NCI-H510A treated with DMSO at 0.1 percent for 48 hours (cell line): ENCODE data around the gene PDZK1.
A peak's percentile ranks its signal among the peaks of the same experiment; 100 is the strongest.
"Not testable (repeated sequence)": the region's sequence is repeated elsewhere in the genome, so short reads cannot be mapped to it uniquely, and the experiment has no call there.

Experiments used
- DNase-seq: peaks from one replicate; lab custom pipeline; 2025; lab: John Stamatoyannopoulos, UW

The PDZK1 gene

DNA sequence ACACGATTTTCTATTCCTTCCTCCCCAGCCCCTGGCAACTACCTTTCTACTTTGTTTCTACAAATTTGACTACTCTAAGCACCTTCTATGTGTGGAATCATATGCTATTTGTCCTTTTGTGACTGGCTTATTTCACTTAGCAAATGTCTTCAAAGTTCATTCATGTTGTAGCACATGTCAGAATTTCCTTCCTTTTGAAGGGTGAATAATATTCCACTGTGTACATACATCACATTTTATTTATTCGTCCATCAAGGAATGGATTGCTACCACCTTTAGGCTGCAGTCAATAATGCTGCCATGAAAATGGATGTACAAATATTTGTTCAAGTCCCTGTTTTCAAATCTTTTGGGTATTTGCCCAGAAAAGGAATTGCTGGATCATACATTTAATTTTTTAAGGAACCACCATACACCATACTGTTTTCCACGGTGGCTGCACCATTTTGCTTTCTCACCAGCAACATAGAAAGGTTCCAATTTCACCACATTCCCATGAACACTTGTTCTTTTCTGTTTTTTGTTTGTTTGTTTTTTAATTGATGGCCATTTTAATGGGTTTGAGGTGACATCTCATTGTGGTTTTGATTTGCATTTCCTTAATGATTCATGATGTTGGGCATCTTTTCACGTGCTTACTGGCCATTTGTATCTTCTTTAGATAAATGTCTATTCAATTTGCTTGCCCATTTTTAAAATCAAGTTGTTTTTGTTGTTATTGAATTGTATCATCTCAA is 3.3 kb upstream of the PDZK1 start:
- no peak for DNase-seq

DNA sequence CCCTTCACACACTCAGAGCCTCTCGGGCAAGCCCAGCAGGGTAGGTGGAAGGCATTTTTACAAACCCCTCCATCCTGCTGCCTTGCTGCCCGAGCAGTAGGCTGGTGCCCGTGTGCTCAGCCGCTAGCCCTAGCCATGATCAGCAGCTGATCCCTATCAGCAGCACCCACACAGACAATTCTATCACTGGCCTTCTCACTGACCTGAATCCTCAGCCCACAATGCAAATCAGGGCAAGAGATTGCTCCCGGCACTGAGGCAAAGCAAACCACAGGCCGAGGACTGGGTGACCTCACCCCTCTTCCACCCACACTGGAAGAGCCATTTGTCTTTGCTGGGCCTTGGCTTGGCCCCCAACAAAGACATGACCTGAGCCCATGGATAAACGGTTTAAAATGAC is 895 bp upstream of the PDZK1 start:
- no peak for DNase-seq

DNA sequence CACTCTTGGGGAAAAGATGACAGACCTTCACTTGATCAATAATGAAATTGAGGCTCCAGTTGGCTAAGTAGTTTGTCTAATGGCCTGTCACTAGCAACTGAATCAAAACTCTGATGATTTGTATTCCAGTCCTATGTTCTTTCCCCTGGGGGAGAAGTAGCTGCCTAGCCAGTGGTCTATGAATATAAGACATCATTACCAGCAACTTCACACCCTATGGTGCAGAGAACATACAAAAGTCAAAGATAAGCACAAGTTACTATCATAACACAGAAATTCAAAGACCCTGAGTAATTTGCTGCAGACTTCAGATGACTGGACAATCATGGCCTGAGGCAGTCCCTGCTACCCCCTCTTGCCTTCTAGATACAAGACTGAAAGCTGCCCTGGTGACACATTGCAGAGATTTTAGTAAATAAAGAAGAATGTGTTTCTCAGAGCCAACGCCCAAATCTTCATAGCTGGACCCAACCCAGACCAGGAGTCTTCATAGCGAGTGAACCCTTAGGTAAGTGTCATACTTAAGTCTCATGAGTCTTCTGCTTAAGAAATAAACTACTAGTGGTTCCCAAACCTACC is 993 bp downstream of the PDZK1 start:
- no peak for DNase-seq

DNA sequence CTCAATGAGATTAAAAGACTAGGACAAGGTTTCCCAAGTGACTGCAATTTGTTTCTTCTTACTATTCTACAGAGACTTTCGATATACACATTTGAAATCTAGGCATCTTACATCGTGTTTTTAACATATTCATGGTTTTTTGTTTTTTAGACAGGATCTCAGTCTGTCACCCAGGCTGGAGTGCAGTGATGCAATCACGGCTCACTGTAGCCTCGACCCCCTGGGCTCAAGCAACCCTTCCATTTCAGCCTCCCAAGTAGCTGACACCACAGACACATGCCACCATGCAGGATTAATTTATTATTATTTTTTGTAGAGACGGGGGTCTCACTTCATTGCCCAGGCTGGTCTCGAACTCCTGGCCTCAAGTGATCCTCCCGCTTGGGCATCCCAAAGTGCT is 1.5 kb downstream of the PDZK1 start:
- DNase-seq: no peak

DNA sequence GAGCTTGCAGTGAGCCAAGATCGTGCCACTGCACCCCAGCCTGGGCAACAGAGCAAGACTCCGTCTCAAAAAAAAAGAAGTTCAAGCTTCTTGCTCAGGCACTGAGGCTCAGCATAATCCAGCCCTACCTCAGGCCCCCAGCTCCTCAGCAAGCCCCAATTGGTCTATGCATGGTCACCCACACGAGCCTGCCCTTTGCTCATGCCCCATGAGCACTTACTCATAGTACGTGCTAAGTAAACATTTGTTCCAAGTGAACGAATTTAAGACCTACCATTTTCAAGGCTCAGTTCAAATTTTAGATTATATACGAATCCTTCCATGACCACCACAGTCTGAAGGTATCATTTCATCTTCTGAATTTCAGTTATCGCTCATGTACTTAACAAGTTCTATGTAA is 4.3 kb downstream of the PDZK1 start:
- no peak for DNase-seq

DNA sequence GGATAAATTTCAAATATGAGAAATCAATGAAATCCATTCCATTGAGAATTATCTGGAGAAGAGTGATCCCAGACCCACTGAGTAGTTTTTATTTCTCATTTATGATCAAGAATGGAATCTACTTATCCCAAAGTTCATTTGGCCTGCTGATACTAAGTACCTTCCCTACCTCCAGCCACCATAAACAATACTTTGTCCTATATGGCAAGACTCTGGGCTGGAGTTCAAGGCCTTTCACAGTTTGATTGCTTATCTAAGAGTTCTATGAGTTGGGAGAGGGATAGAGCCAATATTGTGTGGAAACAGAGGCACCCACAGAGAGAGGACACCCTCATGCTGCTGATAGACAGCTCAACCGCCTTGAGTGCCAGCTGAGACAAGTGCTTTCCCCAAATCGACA is 5.1 kb downstream of the PDZK1 start:
- DNase-seq: no peak

DNA sequence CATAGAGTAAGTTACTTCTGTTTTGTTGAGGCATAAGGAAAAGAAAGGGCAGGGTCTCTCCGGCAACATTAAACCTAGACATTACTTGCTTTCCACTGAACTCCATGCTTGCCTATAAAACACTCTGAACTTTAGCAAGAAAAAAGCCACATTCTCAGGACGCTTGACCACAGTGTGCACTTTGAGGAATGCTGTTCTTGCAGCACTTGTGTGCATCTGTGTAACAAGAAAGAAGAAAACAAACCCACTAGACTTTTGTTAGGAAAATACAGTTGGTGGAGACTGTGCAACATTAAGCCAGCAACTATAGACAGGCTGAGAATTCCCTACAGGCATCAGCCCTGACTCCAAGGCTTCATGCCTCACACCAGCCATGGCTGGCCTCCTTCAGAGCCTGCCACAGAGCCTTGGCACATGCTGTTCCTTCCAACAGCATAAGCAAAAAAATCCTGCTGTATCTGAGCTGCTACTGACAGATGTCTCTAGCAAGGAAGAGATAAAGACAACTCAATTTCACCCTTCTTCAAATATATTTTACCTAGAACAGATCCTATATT is 5.8 kb downstream of the PDZK1 start:
- no peak for DNase-seq

DNA sequence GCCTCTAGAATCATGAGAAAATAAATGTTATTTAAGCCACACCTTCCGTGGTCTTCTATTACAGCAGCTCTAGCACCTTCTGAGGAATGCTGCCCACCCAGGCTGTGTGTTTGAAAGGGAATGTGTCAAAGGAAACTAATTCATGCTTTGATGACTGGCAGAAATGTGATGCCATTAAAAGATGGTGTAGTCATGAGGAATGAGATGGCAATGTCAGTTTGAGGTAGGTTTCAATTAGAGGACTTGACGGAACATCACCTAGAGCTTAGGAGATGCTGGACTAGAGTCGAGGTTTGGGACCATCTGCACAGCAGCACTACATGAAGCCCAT is 10.6 kb downstream of the PDZK1 start:
- no peak for DNase-seq

DNA sequence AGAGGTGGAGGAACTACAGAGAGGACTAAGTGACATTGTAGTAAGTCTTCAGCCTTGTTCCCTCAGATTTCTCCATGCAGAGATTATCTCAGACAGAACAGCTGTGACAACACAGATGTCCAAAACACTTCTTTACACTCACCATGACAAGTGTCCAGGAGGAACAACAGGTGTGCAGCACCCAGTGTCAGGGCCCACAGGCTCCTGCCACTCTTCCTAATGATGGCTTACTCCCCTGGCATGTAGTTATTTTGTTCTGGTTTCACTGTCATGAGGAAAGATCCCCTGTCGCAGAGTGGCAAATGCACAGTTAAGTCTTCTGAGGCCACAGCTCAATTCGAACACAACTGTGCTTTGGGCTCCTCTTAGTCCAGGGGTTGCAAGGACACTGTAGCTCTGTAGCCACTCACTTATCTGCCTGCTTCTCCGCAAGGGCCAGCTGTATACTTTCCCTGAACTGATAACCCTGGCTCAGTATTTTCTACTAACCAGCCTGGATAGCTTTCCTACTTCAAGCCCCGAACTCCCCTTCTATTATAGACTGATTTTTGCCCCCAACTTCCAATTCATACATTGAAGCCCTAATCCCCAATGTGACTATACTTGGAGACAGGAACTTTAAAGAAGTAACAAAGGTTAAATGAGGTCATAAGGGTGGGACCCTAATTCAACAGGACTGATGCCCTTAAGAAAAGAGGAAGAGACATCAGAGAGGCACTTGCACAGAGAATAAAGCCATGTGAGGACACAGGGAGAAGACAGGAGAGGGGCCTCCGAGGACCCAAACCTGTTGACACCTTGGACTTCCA is 11.1 kb downstream of the PDZK1 start:
- DNase-seq: peak; percentile 37

DNA sequence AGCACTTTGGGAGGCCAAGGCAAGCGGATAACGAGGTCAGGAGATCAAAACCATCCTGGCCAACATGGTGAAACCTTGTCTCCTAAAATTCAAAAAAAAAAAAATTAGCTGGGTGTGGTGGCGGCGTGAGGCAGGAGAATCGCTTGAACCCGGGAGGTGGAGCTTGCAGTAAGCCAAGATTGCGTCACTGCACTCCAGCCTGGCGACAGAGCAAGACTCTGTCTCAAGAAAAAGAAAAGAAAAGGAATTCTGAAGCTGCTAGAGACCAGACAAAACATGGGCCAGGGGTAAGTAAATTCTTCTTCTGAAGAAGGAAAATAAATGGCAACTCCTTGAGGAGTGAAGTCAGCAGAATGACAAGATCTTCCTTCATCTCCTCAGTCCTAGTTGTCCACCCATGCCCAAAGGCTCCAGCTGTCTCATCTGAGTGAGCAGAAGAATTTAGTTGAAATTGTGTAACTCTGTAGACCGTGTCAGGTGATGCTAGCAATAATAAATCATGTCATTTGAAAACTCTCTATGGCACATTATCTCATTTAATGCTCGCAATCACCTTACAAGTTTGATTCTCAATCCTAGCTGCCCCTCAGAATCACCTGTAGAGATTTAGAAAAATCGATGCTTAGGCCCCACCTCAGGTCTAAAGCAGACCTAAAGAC is 14.3 kb downstream of the PDZK1 start:
- DNase-seq: no peak

DNA sequence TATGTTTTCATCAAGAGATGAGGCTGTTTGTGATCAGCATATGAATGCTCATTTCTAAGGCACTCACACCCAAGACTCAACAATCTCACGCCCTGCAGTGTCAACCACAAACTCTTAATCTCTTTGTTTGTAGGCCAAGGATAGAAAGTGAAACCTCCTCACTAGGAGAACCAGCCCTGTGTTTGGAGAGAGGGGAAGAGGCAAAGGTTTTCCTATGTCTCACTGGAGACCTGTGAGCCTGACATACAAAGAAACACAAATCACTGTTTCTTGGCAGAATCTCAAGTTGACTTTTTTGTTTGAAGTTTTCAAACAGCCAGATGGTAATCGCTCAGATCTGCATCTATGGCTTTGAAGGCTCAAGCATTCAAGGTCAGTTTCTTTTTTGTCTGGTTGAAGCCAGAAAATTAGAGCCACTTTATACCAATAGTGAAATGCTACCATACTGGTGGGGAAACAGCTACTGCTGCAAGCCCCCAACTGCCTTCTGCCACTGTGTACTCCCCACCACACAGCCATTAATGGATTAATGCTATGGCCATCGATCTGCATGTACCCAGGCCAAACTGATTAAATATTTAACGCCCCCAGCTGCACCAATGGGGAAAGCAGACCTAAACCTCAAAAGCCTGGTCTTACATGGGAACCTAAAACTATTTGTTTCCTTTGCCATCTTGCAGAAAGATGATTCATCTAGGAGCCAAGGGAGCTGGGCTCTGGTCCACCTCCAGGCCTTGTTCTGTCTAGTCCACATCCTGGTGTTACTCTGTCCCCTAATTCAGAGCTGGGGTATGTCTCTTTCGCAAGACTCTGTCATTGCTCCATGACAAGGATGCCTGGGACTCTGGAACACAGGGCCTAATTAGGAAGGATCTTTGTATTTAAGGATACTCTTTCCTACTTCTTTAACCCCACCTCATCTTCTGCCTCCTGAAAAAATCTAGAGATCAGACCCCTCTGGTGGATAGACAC is 16.3 kb downstream of the PDZK1 start:
- DNase-seq: no peak

DNA sequence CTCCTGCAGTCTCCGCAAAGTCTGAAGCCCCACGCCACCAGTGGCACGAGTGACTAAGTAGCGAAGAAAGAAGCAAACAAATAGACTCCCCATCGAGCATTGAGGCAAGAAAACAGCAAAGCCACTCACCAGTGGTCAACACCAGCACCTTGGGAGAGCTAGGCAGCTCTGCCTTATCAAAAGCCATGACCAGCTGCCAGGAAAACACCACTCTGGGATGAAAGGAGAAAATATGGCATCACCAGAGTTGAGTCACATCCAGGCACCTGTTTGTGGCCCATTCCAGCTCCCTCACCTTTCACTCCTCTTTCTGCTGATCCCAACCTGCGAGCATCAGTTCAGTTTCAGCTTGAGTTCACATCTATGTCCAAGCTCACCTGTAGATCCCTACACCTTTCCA is 17.2 kb downstream of the PDZK1 start:
- DNase-seq: no peak

DNA sequence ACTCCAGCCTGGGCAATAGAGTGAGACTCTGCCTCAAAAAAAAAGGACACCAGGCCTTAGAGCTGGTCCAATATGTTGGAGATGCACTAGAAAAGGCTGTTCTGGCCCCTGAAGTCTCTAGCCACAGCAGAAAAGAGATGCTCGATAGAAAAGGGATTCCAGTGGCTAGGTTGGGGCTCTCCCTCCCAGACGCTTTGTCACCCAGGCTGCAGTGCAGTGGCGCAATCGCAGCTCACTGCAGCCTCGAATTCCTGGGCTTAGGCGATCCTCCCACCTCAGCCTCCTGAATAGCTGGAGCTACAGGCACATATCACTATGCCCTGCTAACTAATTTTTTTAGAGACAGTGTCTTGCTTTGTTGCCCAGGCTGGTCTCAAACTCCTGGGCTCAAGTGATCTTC is 18.2 kb downstream of the PDZK1 start:
- DNase-seq: no peak

DNA sequence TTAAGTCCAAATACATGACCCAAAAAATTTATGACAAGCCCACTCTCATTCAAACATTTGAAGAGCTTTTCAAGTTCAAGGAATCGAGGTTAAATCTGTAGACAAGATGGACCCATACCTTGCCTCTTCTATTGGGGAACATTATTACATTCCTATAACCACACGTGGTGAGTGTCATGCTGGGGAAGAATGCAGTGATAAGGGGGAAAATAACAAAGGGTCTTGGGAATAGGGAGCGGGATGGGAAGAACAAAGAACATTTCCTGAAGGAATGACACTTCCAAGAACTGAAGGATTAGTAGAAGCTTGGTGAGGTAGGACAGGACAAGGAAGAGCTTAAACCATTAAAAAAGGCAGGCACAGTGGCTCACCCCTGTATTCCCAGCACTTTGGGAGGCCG is 18.8 kb downstream of the PDZK1 start:
- no peak for DNase-seq

DNA sequence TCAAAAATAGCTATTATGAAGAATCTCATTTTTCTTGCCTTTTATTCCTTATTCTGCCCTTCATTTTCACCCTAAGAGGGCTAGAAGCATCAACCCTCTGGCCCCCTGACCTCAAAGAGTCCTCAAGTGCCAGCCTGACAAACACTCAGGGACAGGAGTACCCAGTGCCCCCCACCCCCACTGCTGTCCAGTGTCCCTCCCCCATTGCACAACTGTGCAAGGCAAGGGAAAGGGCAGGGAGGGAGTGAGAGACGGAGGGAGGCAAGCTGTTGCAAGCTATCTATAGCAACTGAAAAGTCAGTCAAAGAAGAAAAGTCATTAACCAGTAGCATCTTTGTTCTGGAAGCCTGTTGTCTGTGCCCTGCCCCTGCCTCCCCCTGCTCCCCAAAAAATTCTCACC is 21.1 kb downstream of the PDZK1 start:
- DNase-seq: not testable (repeated sequence)

DNA sequence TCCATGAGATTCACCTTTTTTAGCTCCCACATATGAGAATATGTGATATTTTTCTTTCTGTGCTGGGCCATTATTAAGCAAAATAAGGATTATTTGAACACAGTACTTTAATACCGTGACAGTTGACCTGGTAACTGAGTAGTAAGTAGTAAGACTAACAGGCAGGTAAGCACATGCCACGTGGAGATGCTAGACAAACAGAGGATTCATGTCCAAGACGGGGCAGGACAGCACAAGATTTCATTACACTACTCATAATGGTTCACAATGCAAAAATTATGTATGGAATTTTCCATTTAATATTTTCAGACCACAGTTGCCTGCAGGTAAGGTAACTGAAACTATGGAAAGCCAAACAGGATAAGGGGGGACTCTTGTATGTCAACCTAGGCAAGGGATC is 22.3 kb downstream of the PDZK1 start:
- DNase-seq: not testable (repeated sequence)

DNA sequence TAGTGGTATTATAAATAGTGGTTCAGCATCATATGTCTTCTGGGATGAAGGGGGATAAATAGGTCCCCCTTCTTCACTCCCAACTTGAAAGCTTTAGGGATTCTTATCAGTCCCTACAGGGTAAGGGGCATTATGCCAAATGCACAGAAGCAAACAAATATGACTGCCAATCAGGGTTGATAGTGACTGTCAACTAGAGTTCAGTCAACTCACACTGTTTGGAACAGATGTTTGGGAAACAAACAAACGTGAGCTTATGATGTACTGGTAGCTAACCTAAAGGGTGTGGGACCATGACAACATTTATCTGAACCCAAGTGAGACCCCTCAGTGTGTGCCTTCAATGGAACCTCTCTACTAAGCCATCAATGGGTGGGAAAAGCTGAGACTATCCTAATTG is 34.0 kb downstream of the PDZK1 start:
- DNase-seq: not testable (repeated sequence)

DNA sequence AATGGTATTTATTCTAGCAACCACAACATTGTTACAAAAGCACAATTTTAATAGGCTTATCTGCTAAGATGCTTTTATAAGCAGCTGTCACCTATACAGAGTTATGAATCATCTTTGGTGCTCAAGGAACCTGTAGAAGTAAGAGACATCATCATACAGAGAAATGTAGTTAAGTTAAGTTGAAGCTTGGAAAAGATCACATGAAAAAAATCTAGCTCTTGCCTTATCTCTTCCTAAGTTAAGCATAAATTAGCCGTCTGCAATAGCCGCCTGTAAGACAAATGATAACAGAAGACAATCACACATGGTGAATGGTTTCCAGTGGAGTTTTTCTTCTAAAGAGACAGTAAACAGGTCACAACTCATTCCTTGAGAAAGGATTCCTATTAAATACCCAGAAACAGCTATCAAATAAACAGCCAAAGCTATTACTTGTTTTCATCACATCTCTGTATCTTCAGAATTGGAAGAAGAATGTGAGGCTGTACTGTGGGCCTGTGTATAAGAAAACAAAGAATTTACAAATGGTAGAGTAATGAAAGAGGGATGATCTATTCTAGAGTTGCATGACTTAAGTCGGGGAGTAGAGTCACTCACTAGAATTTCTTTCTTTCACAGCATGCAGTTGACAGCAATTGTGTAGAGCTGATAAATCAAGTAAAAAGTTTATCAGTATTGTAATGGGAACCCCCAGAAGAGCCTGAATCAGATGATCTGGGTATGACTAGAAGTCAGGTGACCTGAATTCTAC is 36.0 kb downstream of the PDZK1 start:
- not testable (repeated sequence) for DNase-seq

DNA sequence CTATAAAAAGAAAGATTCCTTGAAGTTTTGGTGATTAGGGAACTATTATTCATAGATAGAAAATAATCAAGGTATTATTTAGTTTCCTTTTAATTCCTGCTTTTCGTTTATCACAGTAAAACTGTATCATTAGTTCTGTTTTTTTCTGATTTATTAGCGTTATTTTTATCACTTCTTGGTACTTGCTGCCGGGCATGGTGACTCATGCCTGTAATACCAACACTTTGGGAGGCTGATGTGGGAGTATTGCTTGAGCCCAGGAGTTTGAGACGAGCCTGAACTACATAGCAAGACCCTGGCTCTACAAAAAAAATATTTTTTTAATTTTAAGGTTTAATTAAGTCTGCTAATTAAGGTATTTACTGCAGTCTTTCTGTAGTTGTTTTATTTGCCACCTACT is 42.2 kb downstream of the PDZK1 start:
- not testable (repeated sequence) for DNase-seq

DNA sequence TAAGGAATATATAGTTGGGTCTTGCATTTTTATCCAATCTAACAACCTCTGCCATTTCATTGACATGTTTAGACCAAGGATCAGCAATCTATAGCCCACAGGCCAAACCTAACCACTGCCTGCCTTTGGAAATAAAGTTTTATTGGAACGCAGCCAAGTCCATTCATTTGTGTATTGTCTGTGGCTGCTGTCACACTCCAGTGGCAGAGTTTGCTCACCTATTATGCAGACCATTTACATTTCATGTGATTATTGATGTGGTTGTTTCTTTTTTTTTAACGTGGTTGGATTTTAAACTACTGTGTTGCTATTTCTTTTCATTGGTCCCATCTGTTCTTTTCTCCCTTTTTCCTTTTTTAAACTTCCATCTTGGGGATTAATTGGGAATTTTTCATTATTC is 44.7 kb downstream of the PDZK1 start:
- DNase-seq: peak; percentile 35
